HG02588 (cell line): ENCODE data around the gene CNGA3.

ENCODE experiments used
- ATAC-seq: cut with Tn5 transposase; IDR thresholded peaks from one replicate; pipeline ENCODE4 v1.9.1; 2021; ENCODE audit warnings: mild to moderate bottlenecking, moderate library complexity; ENCODE audit not compliant: unreplicated experiment

The CNGA3 gene

DNA sequence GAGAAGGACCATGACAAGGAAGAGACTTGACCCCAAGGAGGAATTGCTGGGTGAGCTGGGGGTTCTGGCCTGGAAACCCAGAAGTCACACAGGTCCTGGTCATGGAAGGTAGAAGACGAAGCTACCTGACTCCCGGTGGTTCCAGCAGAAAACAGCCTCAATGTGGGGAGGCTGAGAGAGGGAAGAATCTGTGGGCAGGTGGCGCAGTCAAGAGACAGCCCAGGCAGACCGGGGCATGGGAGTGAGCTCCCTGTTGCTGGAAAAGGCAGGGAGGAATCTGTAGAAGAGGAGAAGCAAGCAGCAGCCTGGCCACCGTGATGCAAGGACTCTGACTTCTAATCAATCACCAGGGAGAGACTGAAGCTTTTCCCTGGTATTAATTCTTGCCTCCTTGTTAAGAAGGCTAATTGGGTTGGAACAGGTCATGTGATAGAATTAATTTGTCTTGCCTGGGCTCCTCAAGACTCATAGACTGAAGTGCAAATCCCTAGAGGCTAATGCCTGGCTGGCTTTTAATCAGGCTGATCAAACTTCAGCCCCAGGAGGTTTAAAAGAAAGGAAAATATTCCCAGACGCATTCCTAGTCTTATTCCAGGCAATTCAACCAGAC, 30.1 kb downstream of the CNGA3 start:
- ATAC-seq, result no peak

DNA sequence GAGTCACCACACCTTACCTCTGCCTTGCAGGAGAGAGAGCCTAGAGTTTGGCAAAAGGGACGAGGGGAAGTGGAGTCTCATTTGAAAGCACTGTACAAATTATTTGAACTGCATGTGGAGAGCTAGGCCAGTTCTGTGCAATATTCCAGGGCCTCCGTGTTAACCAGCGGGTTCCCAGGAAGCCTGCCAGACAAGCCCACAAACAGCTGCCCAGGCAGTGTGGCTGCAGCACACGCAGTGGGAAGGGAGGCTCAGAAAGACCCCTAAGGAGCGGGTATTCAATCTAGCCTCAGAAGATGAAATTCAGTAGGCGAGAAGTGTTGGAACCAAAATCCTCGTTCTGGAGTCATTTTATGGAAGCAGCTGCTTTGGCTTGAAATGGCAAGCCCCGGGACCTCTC, 30.7 kb downstream of the CNGA3 start:
- no peak for ATAC-seq

DNA sequence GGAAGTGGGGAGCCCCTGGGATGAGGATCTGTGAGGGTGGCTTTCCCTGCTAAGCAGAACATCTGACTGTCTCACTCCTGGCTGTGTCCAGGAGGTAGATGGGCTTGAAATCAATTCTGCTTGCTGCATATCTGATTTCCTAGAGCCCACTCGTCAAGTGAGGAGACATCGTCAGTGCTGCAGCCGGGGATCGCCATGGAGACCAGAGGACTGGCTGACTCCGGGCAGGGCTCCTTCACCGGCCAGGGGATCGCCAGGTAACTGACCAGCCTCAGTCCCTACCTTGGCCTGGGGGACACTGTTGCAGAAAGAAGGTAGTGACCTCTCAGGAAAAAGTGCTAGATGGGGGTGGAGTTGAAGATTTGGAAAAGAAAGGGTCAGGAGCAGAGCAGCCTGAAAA, 31.3 kb downstream of the CNGA3 start:
- ATAC-seq, result no peak

DNA sequence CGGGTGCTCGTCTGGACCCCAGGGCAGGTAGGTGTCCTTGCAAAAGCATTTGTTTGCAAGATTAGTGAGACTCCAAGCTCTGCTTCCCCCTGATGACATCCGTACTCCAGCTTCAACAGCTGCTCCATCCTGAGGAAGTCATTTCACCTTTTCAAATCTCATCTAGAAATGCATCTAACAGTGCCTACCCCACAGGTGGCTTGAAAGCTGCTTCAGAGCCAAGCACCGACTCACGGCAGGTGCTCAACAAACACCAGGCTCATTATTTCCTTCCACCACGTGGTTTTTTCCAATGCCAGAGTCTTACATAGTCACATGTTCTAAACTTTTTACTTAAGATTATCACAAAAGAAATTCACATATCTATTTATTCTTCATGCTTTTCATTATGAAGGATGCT, 31.9 kb downstream of the CNGA3 start:
- no peak for ATAC-seq

DNA sequence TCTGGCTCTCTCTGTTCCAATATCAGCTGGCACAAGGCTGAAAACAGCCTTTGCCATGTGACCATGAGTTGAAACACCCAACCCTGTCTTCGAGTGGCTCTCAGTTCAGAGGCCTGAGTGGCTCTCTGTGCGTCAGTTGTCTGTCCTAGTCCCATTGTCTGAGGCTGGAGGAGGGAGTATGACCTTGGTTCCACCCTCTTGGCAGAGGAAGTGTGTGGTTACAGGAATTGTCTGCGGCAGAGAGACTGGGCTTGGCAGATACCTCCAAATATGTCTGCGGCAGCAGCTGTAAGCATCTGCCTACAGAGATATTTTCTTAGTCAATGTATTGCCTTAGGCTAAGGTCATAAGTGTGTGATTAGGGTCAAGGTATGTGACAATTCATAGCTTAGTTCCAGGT, 32.6 kb downstream of the CNGA3 start:
- ATAC-seq, result no peak

DNA sequence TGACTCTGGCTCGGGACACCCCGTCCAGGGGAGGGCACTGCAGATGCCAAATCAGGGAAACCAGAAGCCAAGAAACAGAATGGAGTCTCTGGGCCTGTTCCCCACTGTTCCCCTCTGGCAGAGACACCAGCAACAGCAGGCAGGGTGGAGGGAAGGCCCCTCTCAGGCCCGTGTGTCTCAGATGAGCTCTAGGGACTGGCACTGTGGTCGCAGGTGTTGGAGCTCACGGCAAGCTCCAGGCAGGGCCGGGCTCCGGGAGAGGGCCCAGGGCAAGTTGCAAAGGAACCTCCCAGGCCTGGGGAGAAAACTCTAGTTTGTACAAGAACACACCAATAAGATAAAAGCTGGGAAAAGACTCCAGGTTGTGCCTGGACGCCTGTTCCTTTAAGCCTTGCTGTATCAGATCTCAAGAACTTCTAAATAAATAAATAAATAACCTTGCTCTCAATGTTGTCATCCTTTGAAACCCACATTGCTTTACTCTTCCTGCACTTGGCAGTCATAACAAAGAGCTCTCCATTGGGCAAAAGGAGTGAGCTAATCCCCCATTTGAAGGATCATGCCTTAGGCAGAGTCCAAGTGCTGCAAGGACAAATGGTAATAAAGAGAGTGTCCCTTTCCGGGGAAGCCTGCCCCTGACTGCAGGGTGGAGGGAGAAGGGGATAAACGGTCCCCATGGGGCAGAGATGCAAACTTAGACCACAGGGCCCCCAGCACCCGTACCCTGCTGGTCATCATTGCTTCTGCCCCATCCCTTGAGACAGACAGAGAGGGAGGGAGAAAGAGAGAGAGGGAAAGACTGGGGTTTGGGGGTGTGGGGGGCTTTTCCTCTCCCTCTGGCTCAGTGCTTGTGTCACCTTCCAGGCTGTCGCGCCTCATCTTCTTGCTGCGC, 33.3 kb downstream of the CNGA3 start:
- no peak for ATAC-seq

DNA sequence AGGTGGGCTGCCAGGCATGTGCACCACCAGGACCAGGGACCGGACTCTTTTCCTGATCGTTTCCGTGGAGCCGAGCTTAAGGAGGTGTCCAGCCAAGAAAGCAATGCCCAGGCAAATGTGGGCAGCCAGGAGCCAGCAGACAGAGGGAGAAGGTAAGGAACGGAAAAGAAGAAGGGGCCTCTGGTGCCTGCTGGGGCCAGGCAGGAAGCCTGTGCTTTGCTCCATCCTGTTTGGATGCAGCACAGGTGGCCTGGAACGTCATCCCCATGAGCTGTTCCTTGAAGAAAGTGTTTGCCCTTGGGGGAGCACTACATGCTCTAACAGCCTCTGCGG, 33.9 kb downstream of the CNGA3 start:
- no peak for ATAC-seq

DNA sequence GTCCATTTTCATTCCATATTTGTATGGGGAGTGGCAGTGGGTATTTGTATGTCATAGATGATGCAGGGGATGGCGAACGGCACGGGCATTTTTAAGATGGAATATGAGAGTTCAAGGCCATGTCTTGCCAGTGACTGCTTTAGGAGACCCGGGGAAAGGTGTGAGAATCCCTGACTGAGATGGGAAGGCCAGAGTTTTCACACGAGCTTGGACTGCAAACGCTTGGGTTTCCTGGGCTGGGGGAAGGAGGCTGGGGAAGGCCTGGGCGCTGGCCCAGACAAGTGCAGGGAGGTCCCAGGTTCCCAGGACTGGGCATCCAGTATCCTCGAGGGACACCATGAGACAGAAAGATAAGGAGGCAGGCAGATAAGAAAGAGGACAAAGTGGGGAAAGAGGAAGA, 35.2 kb downstream of the CNGA3 start:
- ATAC-seq, result no peak

DNA sequence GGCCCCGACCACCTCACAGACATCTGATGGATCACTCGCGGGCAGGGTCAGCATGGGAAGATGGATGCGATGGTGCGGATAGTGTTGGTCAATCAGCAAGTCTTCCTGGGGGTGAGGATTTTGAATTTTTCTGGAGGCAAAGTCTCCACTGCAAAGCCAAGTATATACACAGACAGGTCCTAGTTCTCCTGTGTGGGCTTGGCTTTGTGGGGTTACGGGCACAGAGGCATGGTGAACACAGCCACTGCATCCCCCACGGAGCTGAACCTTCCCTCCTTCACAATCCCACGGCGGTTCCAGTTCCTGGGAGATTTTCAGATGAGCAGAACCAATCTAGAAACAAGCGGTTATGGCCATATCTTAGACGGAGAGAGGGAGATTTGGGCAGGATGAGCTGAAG, 35.8 kb downstream of the CNGA3 start:
- no peak for ATAC-seq

DNA sequence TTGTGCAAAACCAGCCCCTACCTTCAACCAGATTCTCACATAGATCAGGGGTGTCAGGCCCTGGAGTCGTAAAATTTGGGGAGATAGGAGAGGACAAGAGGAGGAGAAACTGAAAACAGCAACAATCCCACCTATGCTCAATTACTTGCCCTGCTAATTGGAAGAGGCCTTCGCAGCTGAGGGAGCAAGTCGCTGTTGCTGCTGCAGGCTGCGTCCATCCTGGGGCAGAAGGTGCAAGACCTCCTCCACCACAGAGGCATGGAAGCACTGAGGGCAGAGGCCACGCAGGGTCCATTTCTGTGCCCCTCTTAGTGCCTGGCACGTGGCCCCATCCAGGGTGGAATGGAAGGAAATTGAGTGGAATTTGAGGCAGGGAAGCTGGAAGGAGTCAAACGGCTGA, 36.5 kb downstream of the CNGA3 start:
- no peak for ATAC-seq

DNA sequence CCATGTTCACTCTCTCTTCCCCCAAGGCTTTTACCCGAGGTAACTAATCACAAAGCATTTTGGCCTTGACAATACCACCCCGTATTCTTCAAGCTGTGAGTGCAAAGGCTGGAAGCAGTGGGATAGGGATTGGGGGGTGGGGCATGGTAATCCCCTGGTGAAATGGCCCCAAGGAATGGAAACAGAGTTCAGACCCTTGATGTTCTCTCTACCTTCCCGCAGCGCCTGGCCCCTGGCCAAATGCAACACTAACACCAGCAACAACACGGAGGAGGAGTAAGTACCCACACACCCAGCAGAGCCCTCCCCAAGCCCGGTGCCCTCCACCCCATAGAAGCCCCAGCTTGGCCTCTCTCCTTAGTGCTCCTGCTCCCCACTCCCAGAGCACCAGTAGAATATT, 36.9 kb downstream of the CNGA3 start:
- ATAC-seq, result no peak

DNA sequence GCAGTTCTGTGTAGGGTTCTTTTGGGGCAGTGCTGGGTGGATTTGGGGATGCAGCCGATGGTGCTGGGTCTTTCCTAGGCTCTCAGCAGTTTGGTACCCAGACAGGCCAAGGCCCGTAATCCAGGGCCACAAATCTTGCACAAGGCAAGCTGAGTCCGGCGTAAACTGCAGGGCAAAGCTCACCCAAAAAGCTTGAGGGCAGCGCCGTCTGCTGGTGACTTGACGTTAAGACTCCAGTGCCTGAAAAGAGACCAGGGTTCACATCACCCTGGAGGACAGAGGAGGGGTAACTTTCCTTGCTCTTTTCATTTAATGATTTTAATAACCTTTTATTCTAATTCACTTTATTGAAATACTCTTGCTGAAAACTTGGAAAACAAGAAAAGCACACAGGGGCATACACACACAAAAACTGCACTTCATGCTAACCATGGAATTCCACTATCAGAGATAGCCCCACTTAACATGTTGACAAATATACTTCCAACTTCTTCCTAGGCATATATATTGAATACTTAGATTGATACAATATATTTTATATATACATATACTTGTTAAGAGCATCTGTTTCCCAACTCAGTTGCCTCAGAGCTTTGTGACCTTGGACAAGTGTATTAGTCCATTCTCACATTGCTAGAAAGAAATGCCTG, 38.9 kb downstream of the CNGA3 start:
- no peak for ATAC-seq

DNA sequence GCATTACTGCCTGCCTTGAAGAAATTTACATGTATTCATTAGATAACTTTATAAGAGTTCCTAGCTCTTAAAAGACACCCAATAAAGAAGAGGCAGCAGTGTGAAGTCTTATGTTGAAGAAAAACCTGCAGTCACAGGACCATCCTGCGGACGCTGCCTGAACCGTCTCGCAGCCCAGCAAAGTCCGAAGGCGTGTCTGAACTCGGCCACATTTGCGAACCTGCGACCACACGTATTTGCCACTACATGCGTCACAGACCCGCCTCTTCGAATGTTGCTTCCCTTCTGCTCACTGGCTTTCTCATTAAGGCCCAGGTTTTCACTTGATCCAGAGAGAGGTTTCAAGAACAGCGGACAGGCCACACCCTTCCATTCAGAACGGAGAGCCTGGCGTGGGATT, 41.2 kb downstream of the CNGA3 start:
- no peak for ATAC-seq

DNA sequence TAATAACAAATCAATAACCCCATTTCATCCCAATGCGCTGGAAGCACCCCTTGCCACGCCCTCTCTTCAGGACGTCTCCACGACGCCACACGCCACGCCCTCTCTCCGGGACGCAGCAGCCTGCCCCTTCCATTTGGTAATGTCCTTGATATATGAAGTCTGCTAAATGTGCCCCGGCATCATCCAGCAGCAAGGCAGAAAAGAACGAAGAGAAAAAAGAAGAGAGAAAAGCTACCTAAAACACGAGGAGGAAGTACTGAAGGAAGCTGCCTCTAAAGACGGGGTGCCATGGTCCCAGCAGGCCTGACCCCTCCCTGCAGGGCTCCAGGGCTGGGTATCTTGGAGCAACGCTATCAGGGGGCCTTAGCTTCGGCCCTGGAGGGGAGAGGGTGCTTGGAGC, 41.8 kb downstream of the CNGA3 start:
- ATAC-seq, result no peak

DNA sequence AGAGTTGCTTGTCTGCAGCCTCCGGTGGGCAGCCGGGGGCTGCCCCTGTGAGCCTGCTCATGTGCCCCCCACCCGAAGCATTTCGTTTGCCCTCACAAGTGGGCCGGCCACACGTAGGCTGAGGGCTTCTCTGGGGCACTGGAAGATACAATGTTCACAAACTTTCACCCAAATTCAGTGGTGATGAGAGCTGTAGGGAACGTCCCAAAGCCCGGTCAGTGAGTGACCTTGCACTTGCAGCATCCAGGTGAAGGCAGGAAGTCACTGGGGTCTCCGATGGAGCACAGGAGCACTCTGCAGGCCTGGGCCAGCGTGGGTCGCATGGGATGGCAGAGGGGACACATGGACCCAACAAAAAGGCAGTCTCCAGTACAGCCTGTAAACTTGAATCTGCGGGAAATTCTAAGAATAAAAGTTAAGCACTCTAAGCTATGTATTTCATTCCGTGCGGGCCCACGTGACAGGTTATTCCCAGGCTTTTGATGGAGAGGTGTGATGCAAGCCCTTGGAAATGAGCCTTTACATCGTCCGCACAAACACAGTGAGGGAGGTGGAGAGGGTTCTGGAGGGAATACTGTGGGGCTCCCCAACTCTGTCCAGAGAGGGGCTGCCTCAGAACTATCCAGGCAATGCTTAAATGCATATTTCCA, 42.5 kb downstream of the CNGA3 start:
- no peak for ATAC-seq

DNA sequence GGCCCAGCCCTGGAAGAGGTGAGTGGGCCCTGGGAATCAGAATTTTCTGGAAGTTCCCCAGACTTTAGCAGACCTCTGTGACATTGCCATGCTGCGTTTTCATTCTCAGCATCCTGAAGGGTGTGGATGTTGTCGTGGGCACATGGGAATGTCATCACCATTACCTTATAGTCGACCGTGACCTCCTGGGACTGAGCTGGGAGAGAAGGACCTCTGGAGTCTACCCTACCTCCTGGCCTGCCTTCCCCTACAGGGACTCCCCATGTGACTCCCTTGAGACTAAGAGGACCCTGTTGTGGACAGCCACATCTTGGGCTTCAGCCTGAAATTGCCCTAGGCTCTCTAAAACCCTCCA, 43.0 kb downstream of the CNGA3 start:
- ATAC-seq, result no peak

DNA sequence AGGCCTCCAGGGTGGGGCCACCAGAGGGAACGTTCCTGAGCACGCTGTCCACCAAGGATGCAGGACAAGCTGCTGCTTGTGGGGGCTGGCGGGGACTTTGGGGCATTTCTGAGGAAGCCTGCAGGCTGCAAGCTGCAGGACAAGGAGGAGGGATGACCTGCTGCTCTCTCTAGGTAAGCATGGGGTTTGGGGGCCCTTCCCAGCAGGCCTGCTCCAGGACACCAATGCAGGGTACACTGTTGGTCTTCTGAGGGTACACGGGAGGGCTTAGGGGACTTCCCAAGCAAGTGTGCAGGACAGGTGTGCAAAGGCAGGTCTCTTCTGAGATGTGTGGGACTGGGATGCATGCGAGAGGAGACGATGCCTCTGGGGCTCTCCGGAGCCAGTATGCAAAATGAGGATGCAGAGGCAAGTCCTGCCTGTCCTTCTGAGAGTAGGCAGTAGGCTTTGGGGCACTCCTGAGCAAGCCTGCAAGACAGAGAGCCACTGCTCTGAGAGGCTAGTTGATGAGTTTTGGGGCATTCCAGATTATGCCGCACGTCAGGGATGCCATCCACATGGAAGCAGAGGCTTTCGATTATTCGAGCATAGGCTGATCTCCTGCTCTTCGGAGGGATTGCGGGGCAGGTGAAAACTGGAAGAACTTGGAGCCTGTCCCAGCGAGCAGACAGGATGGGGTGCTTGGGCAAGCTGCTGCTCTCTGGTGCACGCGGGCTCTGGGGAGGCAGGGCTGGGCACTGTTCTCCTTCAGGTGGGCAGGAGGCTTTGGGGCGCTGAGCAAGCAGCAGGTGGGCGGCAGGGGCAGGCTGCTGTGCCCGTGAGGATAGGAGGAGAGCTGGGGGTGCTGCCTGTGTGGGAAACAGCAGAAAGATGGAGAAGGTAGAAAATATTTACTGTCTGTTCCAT, 44.6 kb downstream of the CNGA3 start:
- ATAC-seq, result no peak

DNA sequence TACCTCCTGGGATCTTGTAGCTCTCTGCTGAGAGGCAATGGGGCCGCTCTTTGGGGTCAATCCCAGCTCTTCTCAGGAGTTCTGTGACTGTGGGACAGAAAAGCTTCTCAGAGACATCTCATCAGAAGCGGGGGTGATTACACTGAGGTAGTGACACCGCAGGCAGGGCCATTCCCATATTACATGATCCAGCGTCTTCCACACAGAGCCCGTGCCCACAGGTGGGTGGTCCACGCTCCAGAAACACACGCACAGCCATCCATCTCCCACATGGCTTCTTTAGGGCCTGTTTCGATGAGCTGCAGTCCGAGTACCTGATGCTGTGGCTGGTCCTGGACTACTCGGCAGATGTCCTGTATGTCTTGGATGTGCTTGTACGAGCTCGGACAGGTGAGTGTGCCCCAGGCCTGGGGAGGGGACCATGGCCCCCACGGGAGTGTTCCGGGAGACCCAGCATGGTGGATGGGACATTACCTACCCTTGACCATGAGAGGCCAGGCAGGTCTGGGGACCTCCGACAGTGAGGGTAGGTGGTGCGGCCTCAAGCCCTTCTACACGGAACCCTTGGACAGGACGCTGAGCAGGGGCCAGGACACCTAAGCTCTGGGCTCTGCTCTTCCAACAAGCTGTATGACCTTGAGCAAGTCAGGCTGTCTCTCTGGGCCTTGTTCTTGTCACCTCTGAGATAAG, 45.5 kb downstream of the CNGA3 start:
- ATAC-seq, result no peak

DNA sequence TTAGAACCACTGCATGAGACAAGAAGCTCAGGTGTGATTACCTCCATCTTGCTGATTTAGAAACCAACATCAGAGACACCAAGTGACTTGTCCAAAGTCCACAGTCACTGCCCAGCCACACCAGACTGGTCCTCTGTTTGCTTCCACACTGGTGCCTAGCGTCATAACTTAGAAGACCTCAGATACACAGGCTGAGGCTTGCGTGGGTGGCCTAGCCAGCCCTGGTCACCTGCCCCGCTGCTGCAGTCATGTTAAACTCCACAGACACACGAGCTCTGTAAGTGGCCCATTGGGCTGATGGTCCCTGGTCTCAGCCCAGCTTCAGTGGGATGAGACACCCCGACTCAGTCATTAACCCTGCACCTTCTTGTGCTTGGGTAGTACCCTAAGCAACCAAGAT, 47.1 kb downstream of the CNGA3 start:
- no peak for ATAC-seq

DNA sequence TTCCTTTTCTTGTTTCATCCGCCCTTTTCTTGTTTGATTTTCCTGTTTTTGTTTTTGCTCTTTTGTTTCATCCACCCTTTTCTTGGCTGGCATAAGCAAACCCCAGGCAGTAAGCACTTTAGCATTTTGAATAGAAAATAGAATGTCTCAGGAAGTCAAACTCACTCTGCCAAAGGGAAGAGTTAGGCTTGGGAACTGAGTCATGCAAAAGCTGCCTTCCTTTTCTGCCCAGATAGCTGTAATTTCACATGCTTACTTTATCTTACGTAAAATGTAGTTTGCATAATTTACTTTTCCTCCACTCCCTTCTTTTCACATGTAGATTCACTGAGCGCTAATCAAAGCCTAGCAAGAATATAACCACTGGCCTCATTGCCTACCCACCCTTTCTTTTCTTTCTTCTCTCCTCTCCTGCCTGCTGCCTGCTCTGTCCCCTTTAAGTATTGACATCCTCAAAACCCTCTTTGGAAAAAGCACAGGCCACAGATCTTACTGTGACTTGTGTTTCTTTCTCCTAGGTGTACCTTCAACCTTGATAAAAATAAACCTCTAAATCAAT, 48.4 kb downstream of the CNGA3 start:
- no peak for ATAC-seq
